HG03521 (cell line): ENCODE data around the gene MAGOH.

Source experiments
- ATAC-seq: cut with Tn5 transposase; IDR thresholded peaks from one replicate; pipeline ENCODE4 v1.9.1; 2021; ENCODE audit warnings: mild to moderate bottlenecking, moderate library complexity; ENCODE audit not compliant: unreplicated experiment

MAGOH gene

GRCh38 chr1:53271446-53272090 is 33.2 kb upstream of the MAGOH start:
- no peak for ATAC-seq

GRCh38 chr1:53270873-53271272 is 32.6 kb upstream of the MAGOH start:
- ATAC-seq = no peak

DNA sequence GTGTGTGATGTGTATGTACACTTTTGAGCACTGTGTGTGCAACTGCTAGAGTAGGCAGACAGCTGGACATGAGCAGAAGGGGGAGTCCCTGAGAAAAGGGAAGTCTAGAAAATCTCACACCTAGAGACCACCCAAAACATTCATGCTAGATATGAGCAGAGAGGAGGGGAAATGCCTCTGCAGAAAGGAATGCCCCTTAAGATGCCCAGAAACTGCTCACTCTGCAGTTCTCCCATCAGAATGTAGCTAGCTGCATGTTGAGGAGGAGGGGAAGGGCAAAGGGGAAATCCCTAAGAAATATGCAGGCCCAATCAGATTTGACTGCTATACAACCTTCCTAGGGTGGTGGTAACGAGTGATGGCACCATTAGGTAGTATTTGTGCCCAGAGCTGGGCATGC is 31.8 kb upstream of the MAGOH start:
- ATAC-seq = no peak

GRCh38 chr1:53267761-53268160 is 29.4 kb upstream of the MAGOH start:
- no peak for ATAC-seq

DNA sequence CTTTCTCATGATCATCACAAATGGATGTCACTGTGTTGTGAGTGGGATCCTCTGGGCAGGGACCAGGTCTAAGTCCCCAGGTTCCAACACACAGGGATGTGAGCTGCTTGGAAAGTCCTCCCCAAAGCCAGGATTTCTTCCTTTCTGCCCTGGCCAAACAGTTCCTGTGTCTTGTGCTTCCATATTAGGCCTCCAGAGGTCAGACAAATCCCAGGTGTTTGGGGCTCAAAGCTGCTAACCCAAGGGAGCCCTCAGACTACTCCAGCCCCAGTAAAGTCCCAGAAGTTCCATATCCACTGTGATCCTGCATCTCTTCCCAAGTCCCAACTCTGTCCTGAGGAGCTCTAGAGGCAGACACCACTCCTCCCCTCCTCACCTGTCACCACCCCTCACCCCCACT is 27.7 kb upstream of the MAGOH start:
- ATAC-seq = no peak

GRCh38 chr1:53265581-53265980 is 27.3 kb upstream of the MAGOH start:
- ATAC-seq = no peak

DNA sequence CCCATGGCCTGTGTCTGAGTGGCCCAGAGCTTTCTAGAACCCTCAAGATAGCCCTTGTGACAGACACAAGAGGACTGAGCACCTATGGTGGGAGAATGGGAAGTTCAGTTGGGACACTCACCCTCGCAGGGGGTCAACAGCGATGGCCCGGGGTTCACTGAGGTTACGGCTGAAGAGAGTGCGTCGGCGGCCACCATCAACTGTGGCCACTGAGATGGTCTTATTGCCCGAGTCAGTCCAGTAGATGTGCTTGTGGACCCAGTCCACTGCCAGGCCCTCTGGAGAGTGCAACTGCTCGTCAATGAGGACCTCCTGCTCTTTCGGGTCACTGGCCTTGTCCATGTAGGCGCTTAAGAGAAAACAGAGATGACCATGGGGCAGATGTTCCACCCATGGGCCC is 25.7 kb upstream of the MAGOH start:
- no peak for ATAC-seq

DNA sequence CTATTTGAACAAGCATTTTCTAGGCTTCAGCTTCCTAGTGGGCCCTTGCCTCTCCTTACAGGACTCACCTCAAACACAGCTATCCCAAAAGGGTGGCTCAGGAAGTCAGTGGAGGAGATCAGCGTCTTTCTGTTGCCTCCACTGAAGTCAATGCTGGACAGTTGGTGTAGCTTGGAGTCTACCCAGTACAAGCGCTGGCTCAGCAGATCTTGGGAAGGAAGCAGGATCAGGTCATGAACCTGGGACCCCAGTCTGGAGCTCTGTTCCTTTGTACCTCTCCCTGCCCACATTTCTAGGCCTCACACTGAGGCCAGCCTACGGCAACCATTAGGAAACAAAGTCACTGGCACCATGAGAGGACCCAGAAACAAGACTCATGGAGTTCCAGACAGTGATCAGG is 23.7 kb upstream of the MAGOH start:
- ATAC-seq = no peak

DNA sequence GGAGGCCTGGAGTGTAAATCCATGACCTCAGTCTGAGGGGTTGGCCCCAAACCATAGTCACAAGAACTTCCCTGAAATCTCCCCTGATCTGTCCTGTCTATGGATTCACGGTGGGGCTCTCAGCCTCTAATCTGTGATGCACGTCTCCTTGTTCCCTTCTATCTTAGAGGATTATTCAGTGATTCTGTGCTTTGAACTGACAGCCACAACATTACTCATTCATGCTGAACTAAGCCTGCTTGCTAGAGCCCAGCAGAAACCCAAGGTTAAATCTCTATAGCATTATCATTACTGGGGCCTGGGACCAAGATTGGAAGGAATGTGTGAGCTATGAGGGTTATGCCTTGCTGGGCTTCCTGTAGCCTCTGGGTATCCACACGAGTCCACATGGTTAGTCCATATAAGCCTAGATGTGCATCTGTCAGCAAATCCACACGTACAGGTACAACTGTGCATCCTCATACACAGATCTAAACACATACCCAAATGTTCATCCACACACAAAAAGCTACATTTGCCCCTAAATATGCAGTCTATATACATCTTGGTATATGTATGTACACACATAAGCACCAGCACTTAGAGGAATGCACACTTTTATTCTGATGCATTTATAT is 22.4 kb upstream of the MAGOH start:
- no peak for ATAC-seq

- no peak for ATAC-seq
These were observed 21.6 kb upstream of the MAGOH start for GRCh38 chr1:53259932-53260331.

DNA sequence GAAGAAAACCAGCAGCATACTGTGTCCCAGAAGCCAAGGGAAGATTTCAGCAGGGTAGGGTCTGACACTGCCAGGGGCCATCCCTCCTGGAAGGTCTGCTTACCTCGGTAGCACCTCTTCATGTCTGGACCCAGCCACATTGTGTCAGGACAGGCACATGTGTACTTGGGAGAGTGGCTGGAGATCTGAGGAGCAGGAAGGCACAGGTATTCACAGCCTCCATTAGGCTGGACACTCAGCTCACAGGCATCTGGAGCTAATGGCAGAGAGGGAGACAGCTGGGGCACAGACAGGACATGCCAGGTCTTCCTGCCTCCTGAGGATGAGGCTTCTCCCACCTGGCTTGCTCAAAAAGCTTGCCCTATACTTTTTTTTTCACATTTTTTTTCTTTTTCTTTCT is 19.9 kb upstream of the MAGOH start:
- no peak for ATAC-seq

DNA sequence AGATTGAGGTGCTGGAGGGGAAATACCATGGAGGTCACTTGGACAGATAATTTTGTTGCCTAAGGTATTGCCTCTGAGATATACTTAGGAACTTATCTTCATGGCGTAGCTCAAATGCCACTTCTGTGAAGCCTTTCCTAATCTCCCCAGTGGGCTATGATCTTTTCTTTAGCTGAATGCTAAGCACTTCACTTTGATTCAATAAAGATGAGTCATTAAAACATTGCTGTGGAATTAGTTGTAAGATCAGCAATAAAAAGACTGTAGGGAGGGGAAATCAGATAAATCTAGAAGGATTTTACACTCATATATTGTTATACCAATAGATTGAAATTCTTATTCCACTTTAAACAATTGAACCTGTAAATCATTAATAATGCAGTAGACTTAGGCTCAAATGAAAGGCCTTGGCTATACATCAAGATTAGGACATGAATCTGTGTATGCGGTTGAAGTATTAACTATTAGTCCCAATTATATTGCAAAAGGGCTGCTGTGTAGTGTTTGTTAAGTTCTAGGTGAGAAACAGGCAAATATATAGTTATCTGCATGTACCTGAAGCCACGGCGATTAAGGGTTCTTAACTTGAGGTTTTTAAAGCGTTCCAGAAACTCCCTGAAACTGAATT is 19.2 kb upstream of the MAGOH start:
- ATAC-seq = no peak

- ATAC-seq = no peak
These were observed 18.5 kb upstream of the MAGOH start for GRCh38 chr1:53256511-53257453.

DNA sequence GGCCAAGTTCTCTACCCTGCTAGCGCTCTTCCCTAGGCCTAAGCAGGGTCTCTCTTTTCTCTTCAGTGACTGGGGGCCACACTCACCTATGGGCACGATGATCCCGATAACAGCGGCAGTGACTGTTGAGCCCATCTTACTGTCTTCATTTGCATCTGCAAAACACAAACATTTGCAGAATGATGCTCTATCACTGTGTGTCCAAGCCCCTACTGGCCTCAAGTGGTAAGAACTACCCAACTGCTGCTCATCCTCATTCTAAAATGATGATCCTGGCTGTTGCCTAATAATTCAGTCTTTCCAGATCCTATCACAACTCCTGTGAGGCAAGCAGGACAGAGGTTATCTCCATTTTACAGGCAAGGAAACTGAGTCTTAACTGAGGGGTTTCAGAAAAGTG is 16.7 kb upstream of the MAGOH start:
- no peak for ATAC-seq

GRCh38 chr1:53254011-53254640 is 15.8 kb upstream of the MAGOH start:
- ATAC-seq = no peak

GRCh38 chr1:53250325-53250724 is 12.0 kb upstream of the MAGOH start:
- no peak for ATAC-seq

DNA sequence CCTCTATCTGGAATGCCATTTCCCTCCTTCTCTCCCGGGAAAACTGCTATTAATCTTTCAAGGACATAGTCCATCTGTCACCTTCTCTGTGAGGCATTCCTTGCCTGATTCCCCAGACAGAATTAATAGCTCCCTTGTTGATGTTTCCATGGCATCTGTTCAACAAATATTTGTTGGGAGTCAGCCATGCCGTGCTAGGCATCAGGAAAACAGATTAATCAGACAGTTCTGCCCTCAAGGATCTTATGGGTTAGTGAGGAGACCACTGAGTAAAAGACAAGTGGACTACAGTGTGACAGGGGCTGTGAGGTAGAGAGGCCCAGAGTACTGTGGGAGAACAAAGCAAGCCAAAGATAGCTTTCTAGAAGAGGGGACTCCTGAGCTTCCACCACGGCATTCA is 11.4 kb upstream of the MAGOH start:
- ATAC-seq = no peak

DNA sequence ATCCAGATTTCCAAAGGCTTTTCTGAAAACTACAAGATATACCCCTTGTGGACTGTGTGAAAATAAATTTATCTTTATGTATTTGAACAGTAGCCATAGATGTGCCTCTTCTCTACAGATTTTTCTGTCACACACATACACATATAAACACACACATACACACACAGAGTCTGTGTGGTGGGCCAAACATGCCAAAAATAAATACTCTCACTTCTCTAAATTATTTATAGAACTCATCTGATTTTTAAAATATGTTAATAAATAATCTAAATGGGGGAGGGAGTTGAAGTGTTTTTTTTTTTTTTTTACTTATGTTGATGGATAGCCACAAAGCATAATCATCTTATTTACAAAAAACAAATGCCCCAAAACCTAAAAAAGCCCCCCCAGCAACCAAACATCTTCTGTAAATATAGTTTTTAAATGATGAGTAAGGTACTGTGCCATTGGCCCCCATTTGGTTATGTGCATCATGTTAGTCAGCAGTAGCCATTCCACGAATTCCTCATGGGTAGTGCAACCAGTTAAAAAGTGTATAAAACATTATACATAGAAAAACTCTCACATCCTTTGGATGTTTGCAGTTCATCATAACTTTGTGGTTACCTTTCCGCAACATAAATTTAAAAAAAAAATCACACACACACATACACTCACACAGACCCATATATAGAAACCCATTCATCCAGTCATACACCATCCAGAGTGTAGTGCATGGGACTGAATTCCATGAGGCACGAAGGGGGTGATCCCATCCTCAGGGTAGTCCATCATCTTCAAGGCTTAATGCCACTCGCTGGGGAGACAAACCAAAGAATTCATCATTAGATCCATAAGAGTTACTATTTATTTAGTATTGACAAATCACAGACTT is 8.2 kb upstream of the MAGOH start:
- ATAC-seq = no peak

- ATAC-seq = no peak
These were observed 5.8 kb upstream of the MAGOH start for GRCh38 chr1:53244141-53244540.

DNA sequence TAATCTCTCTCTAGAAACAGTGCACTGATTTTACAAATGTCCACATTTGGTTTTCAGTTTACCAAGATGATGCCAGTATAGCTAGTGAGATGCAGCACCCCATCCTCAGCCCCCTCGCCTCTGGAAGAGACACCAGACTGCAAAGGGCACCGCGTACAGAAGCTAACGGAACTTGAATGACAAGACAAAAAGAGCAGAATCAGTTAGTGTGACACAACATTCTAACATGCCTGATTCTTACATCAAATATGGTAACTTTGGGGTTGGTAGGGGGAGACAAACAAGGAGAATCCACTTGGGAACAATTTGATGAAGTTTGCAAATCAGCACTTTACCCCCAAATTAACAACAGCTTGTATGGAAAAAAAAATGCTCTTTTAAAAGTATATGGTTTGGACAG is 4.1 kb upstream of the MAGOH start:
- ATAC-seq = no peak
